ENCODE measurements around the gene LBP.
"Not testable (repeated sequence)": the region's sequence is repeated elsewhere in the genome, so short reads cannot be mapped to it uniquely, and the experiment has no call there.

Gene LBP

DNA sequence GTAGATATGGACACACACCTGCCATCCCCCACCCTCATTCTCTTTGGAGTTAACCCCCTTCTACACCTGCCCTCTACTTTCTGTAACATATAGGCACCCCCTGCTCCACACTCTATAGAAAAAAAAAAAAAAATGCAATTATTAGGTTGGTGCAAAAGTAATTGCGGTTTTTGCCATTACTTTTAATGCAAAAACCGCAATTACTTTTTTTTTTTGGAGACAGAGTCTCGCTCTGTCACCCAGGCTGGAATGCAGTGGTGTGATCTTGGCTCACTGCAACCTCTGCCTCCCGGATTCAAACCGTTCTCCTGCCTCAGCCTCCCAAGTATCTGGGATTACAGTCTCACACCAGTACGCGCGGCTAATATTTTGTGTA is 6.8 kb upstream of the LBP start:
- H3K36me3 ChIP-seq (ENCODE audit: control insufficient read depth in 4 of 4, insufficient read depth in 4 of 4, low read length in 3 of 4); H3K27ac ChIP-seq (ENCODE audit: insufficient read depth in 1 of 2, low read depth in 1 of 2, low read length in 2 of 2, poor library complexity in 1 of 2, severe bottlenecking in 2 of 2); H3K4me1 ChIP-seq (ENCODE audit: control extremely low read depth in 1 of 4, control insufficient read depth in 4 of 4, insufficient read depth in 4 of 4, low read length in 3 of 4); H3K4me3 ChIP-seq (ENCODE audit: control insufficient read depth in 1 of 7, extremely low read depth in 1 of 7, insufficient read depth in 4 of 7, low read depth in 2 of 7, low read length in 6 of 7); DNase-seq; POLR2A ChIA-PET: not testable (repeated sequence)
- H3K27me3 ChIP-seq (replicated peaks in 2 of 5; ENCODE audit: control insufficient read depth in 4 of 5, insufficient read depth in 5 of 5, low read length in 4 of 5), result peaks cover 0 to 47% (median 22%) of the 10 kb centered on the region in 5 experiments
- peaks cover 0 to 27% (median 13%) of the 10 kb centered on the region in 5 experiments for H3K9me3 ChIP-seq (ENCODE audit: control extremely low read depth in 1 of 5, control insufficient read depth in 4 of 5, insufficient read depth in 2 of 5, low read depth in 1 of 5, low read length in 4 of 5)
- WGBS (ENCODE audit: insufficient coverage), result 74% methylated on average over 3 of the region's 8 CpGs
- CTCF ChIA-PET, result interaction anchor here (1.0 kb wide), 1 partner anchor 33 kb away, joined by 3 read pairs; no protein-coding TSS in a partner anchor

DNA sequence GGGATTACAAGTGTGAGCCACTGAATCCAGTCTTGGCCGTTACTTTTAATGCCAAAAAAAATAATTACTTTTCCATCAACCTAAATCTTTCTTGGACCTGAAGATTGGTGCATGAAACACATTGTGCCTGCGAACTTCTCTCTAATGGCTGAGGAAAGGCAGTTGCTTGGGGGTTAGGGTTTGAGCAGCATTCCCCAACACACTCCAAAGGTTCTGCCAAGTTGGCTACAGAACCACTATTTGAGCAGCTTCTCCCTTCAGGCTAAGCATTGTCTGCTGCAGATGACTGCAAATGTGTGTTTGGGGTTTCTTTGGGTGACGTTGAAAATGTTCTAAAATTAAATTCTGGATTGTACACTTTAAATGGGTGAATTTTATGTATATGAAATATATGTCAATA is 6.3 kb upstream of the LBP start:
- no peak overlapping the region for H3K27ac ChIP-seq (ENCODE audit: insufficient read depth in 1 of 2, low read depth in 1 of 2, low read length in 2 of 2, poor library complexity in 1 of 2, severe bottlenecking in 2 of 2)
- DNase-seq, result no peak
- H3K27me3 ChIP-seq (replicated peaks in 2 of 5; ENCODE audit: control insufficient read depth in 4 of 5, insufficient read depth in 5 of 5, low read length in 4 of 5), result peaks cover 0 to 47% (median 22%) of the 10 kb centered on the region in 5 experiments
- no peak overlapping the region for H3K4me3 ChIP-seq (ENCODE audit: control insufficient read depth in 1 of 7, extremely low read depth in 1 of 7, insufficient read depth in 4 of 7, low read depth in 2 of 7, low read length in 6 of 7)
- peaks cover 0 to 27% (median 13%) of the 10 kb centered on the region in 5 experiments for H3K9me3 ChIP-seq (ENCODE audit: control extremely low read depth in 1 of 5, control insufficient read depth in 4 of 5, insufficient read depth in 2 of 5, low read depth in 1 of 5, low read length in 4 of 5)
- 50% methylated on average over 1 of the region's 3 CpGs for WGBS (ENCODE audit: insufficient coverage)
- H3K4me1 ChIP-seq (ENCODE audit: control extremely low read depth in 1 of 4, control insufficient read depth in 4 of 4, insufficient read depth in 4 of 4, low read length in 3 of 4), result no peaks in the 10 kb centered on the region
- ChIA-PET POLR2A (no interaction called here), CTCF (interaction anchor here (1.0 kb wide), 1 partner anchor 33 kb away, joined by 3 read pairs; no protein-coding TSS in a partner anchor)
- no peaks in the 10 kb centered on the region for H3K36me3 ChIP-seq (ENCODE audit: control insufficient read depth in 4 of 4, insufficient read depth in 4 of 4, low read length in 3 of 4)

DNA sequence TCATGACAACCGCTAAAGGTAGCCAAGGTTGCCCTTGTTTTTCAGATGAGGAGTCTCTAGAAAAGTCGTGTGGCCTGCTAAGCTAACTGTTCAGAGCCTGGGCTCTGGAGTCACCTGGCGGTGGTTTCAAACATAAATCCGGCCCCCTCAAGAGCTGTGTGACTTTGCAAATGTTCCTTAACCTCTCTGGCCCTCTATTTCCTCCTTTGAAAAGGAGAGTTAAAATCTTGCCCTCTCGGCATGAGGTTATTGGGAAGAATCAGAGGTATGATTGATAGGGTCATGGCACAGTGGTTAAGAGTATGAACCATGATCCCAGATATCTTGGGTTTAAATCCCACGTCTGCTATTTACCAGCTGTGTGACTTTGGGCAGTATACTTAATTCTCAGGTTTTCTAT is 5.6 kb upstream of the LBP start:
- CTCF ChIA-PET, result no interaction called here
- WGBS (ENCODE audit: insufficient coverage), result 86% methylated on average over 3 of the region's 6 CpGs

DNA sequence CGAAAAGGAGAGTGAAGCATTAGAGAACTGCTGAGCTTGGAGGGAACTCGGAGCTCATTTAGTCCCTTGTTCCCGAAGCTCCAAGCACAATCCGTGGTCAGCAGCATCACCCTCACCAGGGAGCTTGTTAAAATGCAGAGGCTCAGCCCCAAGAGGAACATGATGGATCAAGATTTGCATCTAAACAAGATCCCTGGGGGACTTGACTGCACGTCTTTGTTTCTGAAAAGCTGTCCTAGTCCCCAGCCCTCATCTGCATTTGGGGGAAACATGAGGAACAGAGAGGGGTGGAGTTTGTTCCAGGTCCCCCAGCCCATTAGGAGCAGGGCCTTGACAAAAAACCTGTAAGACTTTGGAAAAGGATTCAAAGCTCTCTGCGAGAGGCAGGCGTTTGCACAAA is 4.1 kb upstream of the LBP start:
- no peaks in the 10 kb centered on the region for H3K36me3 ChIP-seq (ENCODE audit: control insufficient read depth in 4 of 4, insufficient read depth in 4 of 4, low read length in 3 of 4)
- WGBS (ENCODE audit: insufficient coverage), result 58% methylated on average over 6 of the region's 7 CpGs
- no peak for DNase-seq
- H3K27ac ChIP-seq (ENCODE audit: insufficient read depth in 1 of 2, low read depth in 1 of 2, low read length in 2 of 2, poor library complexity in 1 of 2, severe bottlenecking in 2 of 2), result no peak overlapping the region
- CTCF ChIA-PET, result no interaction called here
- H3K9me3 ChIP-seq (ENCODE audit: control extremely low read depth in 1 of 5, control insufficient read depth in 4 of 5, insufficient read depth in 2 of 5, low read depth in 1 of 5, low read length in 4 of 5), result peaks cover 0 to 14% (median 7%) of the 10 kb centered on the region in 5 experiments
- H3K27me3 ChIP-seq (replicated peaks in 2 of 5; ENCODE audit: control insufficient read depth in 4 of 5, insufficient read depth in 5 of 5, low read length in 4 of 5), result peaks cover 0 to 25% (median 20%) of the 10 kb centered on the region in 5 experiments
- no peak overlapping the region for H3K4me3 ChIP-seq (ENCODE audit: control insufficient read depth in 1 of 7, extremely low read depth in 1 of 7, insufficient read depth in 4 of 7, low read depth in 2 of 7, low read length in 6 of 7)
- no peaks in the 10 kb centered on the region for H3K4me1 ChIP-seq (ENCODE audit: control extremely low read depth in 1 of 4, control insufficient read depth in 4 of 4, insufficient read depth in 4 of 4, low read length in 3 of 4)
- POLR2A ChIA-PET, result no interaction called here

More for the DNA sequence above, 5.6 kb upstream of the LBP start:
- no peak for DNase-seq
- Histone ChIP-seq H3K27me3 (replicated peaks in 2 of 5; ENCODE audit: control insufficient read depth in 4 of 5, insufficient read depth in 5 of 5, low read length in 4 of 5) (peaks cover 0 to 40% (median 21%) of the 10 kb centered on the region in 5 experiments), H3K9me3 (ENCODE audit: control extremely low read depth in 1 of 5, control insufficient read depth in 4 of 5, insufficient read depth in 2 of 5, low read depth in 1 of 5, low read length in 4 of 5) (peaks cover 0 to 23% (median 13%) of the 10 kb centered on the region in 5 experiments), H3K4me1 (ENCODE audit: control extremely low read depth in 1 of 4, control insufficient read depth in 4 of 4, insufficient read depth in 4 of 4, low read length in 3 of 4) (no peaks in the 10 kb centered on the region), H3K27ac (ENCODE audit: insufficient read depth in 1 of 2, low read depth in 1 of 2, low read length in 2 of 2, poor library complexity in 1 of 2, severe bottlenecking in 2 of 2) (no peak overlapping the region), H3K4me3 (ENCODE audit: control insufficient read depth in 1 of 7, extremely low read depth in 1 of 7, insufficient read depth in 4 of 7, low read depth in 2 of 7, low read length in 6 of 7) (no peak overlapping the region), H3K36me3 (ENCODE audit: control insufficient read depth in 4 of 4, insufficient read depth in 4 of 4, low read length in 3 of 4) (no peaks in the 10 kb centered on the region)
- POLR2A ChIA-PET, result no interaction called here

DNA sequence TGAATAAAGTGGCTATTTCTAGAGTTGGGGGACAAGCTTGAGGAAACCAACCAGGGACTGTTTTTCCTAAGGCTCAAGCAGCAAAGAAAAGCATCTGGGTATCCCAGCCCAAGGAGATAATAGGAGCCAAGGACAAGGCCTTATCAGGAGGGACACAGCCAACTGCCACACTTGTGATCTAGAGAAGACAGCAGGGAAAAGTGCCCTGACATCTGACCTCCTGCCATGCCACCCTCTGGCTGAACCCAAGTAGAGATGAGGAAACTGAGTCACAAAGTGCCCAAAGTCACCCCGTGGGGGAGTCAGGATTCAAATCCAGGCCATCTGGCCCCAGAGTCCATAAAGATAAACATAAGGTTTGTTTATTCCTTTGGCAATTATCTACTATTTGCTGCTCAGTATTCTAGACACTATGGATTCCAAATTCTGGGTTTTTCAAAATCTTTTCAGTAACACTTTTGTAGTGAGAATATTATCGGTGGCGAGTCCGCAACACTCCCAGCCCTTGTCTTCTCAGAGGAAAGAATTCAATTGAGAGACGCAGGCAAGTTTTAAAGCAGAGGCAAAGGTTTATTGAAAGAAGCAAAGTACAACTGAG is 3.5 kb upstream of the LBP start:
- Histone ChIP-seq H3K36me3 (ENCODE audit: control insufficient read depth in 4 of 4, insufficient read depth in 4 of 4, low read length in 3 of 4) (no peaks in the 10 kb centered on the region), H3K4me3 (ENCODE audit: control insufficient read depth in 1 of 7, extremely low read depth in 1 of 7, insufficient read depth in 4 of 7, low read depth in 2 of 7, low read length in 6 of 7) (no peak overlapping the region), H3K4me1 (ENCODE audit: control extremely low read depth in 1 of 4, control insufficient read depth in 4 of 4, insufficient read depth in 4 of 4, low read length in 3 of 4) (no peaks in the 10 kb centered on the region), H3K27me3 (replicated peaks in 2 of 5; ENCODE audit: control insufficient read depth in 4 of 5, insufficient read depth in 5 of 5, low read length in 4 of 5) (peaks cover 0 to 21% (median 16%) of the 10 kb centered on the region in 5 experiments), H3K9me3 (ENCODE audit: control extremely low read depth in 1 of 5, control insufficient read depth in 4 of 5, insufficient read depth in 2 of 5, low read depth in 1 of 5, low read length in 4 of 5) (peaks cover 0 to 9% (median 5%) of the 10 kb centered on the region in 5 experiments), H3K27ac (ENCODE audit: insufficient read depth in 1 of 2, low read depth in 1 of 2, low read length in 2 of 2, poor library complexity in 1 of 2, severe bottlenecking in 2 of 2) (no peak overlapping the region)
- CTCF ChIA-PET, result no interaction called here
- 95% methylated on average over 5 of the region's 5 CpGs for WGBS (ENCODE audit: insufficient coverage)
- POLR2A ChIA-PET, result no interaction called here
- no peak for DNase-seq

DNA sequence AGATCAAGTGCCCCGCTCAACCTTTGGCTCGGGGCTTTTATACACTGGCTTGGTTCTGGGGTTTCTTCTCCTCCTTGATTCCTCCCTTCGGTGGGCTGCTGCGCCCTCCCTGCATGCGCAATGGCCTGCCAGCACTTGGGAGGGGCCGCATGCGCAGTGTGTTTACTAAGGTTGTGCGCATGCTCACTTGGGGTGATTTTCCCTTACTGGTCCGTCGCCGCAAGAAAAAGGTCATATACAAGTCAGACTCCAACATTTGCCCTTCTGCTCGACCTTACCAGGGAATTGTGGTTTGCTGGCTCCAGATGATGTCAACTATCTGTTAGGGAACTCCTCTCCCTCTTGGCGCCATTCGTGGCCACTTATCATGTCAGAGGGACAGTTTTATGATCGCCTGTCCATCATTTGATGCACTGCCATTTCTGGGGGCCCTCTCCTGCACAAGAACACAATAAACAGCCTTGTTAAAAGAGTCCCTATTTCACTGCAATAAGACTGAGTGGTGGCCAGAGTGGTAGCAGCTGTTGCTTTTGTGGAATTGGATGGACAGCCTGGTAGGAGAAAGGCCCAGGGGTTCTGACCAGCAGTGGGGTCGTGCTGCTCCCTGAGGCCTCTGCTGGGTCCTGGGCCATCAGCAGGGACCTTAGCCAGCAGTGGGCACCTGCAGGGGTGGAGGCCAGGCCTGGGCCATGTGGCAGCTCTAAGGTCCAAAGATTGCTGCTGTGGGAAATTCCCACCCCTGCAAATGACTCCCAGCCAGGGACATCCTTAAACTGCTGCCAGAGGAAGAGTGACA is 2.8 kb upstream of the LBP start:
- DNase-seq, result no peak
- Histone ChIP-seq H3K27ac (ENCODE audit: insufficient read depth in 1 of 2, low read depth in 1 of 2, low read length in 2 of 2, poor library complexity in 1 of 2, severe bottlenecking in 2 of 2) (no peak overlapping the region), H3K4me3 (ENCODE audit: control insufficient read depth in 1 of 7, extremely low read depth in 1 of 7, insufficient read depth in 4 of 7, low read depth in 2 of 7, low read length in 6 of 7) (no peak overlapping the region), H3K27me3 (replicated peaks in 2 of 5; ENCODE audit: control insufficient read depth in 4 of 5, insufficient read depth in 5 of 5, low read length in 4 of 5) (peaks cover 0 to 20% (median 10%) of the 10 kb centered on the region in 5 experiments), H3K9me3 (ENCODE audit: control extremely low read depth in 1 of 5, control insufficient read depth in 4 of 5, insufficient read depth in 2 of 5, low read depth in 1 of 5, low read length in 4 of 5) (peaks cover 0 to 3% (median 0%) of the 10 kb centered on the region in 5 experiments), H3K36me3 (ENCODE audit: control insufficient read depth in 4 of 4, insufficient read depth in 4 of 4, low read length in 3 of 4) (no peaks in the 10 kb centered on the region), H3K4me1 (ENCODE audit: control extremely low read depth in 1 of 4, control insufficient read depth in 4 of 4, insufficient read depth in 4 of 4, low read length in 3 of 4) (no peaks in the 10 kb centered on the region)
- WGBS (ENCODE audit: insufficient coverage), result 88% methylated on average over 13 of the region's 16 CpGs
- CTCF ChIA-PET, result no interaction called here
- POLR2A ChIA-PET, result no interaction called here

DNA sequence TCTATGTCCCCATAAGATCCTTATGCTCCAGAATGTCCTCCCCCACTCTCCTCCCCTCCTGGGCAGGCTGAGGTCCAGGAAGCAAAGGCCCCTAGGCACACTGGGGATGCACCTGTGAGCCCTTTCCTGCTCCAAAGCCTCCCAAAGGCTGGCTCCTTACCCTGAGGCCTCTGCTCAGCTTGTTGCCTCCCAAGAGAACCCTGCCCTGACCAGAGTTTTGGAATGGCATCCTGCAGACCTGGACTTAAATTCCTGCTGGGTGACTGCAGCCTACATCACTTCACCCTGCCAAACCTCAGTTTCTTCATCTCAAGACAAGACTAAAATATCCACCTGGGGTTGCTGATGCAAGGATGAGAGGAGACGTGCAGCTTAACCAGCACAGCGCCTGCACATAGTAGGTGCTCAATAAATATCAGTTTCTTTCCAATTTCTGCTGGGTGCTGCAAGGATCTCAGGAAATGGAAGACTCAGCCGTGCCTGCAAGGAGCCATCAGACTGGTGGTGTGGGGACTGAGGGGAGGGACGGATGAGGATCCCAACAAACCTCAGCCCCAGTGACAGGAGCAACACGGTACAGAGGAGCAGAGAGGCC is 2.1 kb upstream of the LBP start:
- Histone ChIP-seq H3K27ac (ENCODE audit: insufficient read depth in 1 of 2, low read depth in 1 of 2, low read length in 2 of 2, poor library complexity in 1 of 2, severe bottlenecking in 2 of 2) (no peak overlapping the region), H3K4me1 (ENCODE audit: control extremely low read depth in 1 of 4, control insufficient read depth in 4 of 4, insufficient read depth in 4 of 4, low read length in 3 of 4) (no peaks in the 10 kb centered on the region), H3K27me3 (replicated peaks in 2 of 5; ENCODE audit: control insufficient read depth in 4 of 5, insufficient read depth in 5 of 5, low read length in 4 of 5) (peaks cover 0 to 20% (median 13%) of the 10 kb centered on the region in 5 experiments), H3K9me3 (ENCODE audit: control extremely low read depth in 1 of 5, control insufficient read depth in 4 of 5, insufficient read depth in 2 of 5, low read depth in 1 of 5, low read length in 4 of 5) (no peaks in the 10 kb centered on the region), H3K4me3 (ENCODE audit: control insufficient read depth in 1 of 7, extremely low read depth in 1 of 7, insufficient read depth in 4 of 7, low read depth in 2 of 7, low read length in 6 of 7) (no peak overlapping the region), H3K36me3 (ENCODE audit: control insufficient read depth in 4 of 4, insufficient read depth in 4 of 4, low read length in 3 of 4) (no peaks in the 10 kb centered on the region)
- CTCF ChIA-PET, result no interaction called here
- no peak for DNase-seq
- POLR2A ChIA-PET, result no interaction called here
- WGBS (ENCODE audit: insufficient coverage), result 95% methylated on average over 5 of the region's 5 CpGs
